ENCODE measurements around the gene MPP2.
"Not testable (repeated sequence)": the region's sequence is repeated elsewhere in the genome, so short reads cannot be mapped to it uniquely, and the experiment has no call there.

Gene MPP2

DNA sequence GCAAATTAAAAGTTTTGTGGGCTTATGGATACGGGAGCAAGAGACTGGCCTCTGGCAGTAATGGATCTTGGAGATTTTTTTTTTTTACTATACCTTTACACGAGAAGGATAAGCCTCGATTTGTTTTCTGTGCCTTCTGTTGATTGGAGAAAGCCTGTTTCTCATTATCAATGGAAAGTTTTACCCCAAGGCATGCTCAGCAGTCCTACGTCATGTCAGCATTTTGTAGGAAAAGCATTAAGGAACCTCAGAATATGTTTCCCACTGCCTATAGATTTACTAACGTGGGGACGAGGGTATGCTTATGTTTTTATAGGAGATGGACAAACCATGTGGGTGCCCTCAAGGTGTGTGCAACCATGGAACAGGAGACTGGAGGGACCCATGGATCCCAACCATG lies 33.5 kb downstream of the MPP2 start:
- no peak for DNase-seq
- Histone ChIP-seq H3K36me3 (no peaks in the 10 kb centered on the region; the same call in 1 of the 2 replicates), H3K27ac (no peak overlapping the region), H3K27me3 (ENCODE audit: insufficient read depth, low read depth, severe bottlenecking) (no peaks in the 10 kb centered on the region), H3K9me3 (ENCODE audit: severe bottlenecking) (no peaks in the 10 kb centered on the region), H3K4me3 (ENCODE audit: low read depth, low read length) (no peak overlapping the region)
- TF ChIP-seq, protein P1, sequence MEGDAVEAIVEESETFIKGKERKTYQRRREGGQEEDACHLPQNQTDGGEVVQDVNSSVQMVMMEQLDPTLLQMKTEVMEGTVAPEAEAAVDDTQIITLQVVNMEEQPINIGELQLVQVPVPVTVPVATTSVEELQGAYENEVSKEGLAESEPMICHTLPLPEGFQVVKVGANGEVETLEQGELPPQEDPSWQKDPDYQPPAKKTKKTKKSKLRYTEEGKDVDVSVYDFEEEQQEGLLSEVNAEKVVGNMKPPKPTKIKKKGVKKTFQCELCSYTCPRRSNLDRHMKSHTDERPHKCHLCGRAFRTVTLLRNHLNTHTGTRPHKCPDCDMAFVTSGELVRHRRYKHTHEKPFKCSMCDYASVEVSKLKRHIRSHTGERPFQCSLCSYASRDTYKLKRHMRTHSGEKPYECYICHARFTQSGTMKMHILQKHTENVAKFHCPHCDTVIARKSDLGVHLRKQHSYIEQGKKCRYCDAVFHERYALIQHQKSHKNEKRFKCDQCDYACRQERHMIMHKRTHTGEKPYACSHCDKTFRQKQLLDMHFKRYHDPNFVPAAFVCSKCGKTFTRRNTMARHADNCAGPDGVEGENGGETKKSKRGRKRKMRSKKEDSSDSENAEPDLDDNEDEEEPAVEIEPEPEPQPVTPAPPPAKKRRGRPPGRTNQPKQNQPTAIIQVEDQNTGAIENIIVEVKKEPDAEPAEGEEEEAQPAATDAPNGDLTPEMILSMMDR (IDR thresholded peaks at IDR 0.05; ENCODE audit: low read depth, low read length), result no peak

DNA sequence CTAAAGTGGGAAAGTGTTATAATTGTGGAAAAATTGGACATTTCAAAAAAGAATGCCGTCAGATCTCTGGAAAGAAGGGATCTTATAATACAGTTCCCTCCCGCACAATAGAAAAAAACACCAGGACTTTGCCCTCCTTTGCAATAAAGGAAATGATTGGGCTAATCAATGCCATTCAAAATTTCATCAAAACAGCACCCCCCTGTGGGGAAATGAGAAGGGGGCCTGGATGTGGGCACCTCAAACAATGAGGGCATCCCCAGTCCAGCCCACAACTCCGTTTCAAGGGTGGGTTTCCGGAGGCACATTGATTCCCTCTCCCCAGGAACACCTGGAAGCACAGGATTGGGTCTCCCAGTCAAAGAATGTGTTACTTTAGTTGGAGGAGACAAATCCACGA lies 34.2 kb downstream of the MPP2 start:
- Histone ChIP-seq H3K27ac (no peak overlapping the region), H3K27me3 (ENCODE audit: insufficient read depth, low read depth, severe bottlenecking) (no peaks in the 10 kb centered on the region), H3K36me3 (no peaks in the 10 kb centered on the region; the same call in 1 of the 2 replicates), H3K4me3 (ENCODE audit: low read depth, low read length) (no peak overlapping the region), H3K9me3 (ENCODE audit: severe bottlenecking) (peaks cover 2% of the 10 kb centered on the region)
- TF ChIP-seq, protein P1 (IDR thresholded peaks at IDR 0.05; ENCODE audit: low read depth, low read length), result peak; percentile 37; the same call in 1 of the 2 replicates
- no peak for DNase-seq

DNA sequence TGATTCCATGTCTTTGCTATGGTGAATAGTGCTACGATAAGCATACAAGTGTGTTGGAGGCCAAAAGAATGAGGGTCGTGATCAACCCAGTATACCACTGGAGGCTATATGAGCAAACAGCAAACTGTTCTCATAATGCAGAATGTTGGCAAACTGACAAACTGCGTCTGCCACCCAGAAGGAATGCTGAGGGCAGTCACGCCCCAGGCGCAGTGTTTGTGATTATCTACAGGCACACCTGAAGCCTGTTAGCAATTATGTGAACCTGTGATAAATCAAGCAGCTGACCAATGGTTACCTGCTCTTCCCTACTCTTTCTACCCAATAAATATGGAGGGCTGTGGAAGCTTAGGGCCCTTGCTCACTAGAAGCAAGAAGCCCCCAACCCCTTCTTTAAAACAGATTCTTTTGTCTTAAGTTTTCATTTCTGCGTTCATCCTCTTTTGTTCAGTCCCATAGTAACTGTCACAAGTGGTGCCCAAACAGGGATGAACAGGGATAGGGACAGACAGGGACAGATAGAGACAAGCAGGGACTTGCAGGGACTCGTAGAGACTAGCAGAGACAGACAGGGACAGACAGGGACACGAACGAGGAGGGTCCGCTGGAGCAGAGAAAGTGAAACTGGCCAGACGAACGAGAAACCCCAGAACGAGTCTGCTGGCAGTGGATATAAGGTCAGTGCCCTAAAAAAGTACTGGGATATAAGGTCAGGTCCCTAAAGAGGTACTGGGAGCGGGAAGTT lies 35.2 kb downstream of the MPP2 start:
- TF ChIP-seq, protein P1 (IDR thresholded peaks at IDR 0.05; ENCODE audit: low read depth, low read length), result no peak
- no peaks in the 10 kb centered on the region for H3K27me3 ChIP-seq (ENCODE audit: insufficient read depth, low read depth, severe bottlenecking)
- H3K9me3 ChIP-seq (ENCODE audit: severe bottlenecking), result peaks cover 2% of the 10 kb centered on the region
- no peaks in the 10 kb centered on the region; the same call in 1 of the 2 replicates for H3K36me3 ChIP-seq
- H3K27ac ChIP-seq, result peak overlapping the region; percentile 25
- peak; percentile 58 for DNase-seq
- peak overlapping the region; percentile 21 for H3K4me3 ChIP-seq (ENCODE audit: low read depth, low read length)

DNA sequence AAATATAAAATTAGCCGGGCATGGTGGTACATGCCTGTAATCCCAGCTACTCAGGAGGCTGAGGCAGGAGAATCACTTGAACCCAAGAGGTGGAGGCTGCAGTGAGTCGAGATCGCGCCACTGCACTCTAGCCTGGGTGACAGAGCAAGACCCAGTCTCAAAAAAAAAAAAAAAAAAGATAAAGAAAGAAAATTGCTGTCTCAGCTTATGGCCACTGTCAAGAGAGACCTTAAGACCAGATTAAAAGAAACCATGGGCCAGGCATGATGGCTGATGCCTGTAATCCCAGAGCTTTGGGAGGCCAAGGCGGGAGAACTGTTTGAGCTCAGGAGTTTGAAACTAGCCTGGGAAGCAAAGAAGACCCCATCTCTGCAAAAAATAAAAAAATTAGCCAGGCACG lies 38.3 kb downstream of the MPP2 start:
- H3K27ac ChIP-seq; DNase-seq; H3K4me3 ChIP-seq (ENCODE audit: low read depth, low read length); H3K36me3 ChIP-seq; H3K9me3 ChIP-seq (ENCODE audit: severe bottlenecking); H3K27me3 ChIP-seq (ENCODE audit: insufficient read depth, low read depth, severe bottlenecking): not testable (repeated sequence)

DNA sequence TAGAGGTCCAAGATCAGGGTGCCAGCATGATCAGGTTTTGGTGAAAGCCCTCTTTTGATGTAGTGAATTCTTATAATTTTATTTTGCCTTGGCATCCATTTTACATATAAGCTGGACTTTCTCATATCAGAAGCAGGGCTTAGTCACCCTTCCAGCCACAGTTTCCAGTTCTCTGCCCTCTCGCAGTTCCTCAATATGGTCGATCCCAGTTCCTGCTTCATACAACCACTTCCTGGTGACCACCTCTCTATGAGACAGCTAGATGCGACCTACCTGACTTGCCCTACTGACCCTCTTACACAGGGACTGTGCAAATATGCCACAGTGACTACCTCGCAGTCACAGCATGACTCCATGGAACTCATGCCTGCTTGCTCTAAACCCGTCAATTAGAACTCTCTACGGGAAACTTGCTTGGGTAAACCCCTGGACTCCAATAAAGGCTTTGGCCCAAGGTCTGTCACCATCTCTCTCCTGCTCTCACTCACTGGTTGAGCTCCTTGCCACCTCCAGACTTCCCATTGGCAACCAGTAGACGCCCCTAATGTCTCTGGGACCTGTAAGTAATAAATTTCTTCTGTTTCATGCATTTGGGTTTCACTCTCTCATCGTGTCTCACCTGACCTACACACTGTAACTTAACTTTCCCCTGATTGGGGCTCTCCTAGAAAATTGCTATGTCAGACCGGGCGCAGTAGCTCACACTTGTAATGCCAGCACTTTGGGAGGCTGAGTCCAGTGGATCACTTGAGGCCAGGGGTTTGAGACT lies 38.9 kb downstream of the MPP2 start:
- TF ChIP-seq, protein P1 (IDR thresholded peaks at IDR 0.05; ENCODE audit: low read depth, low read length), result no peak
- peaks cover 2% of the 10 kb centered on the region for H3K9me3 ChIP-seq (ENCODE audit: severe bottlenecking)
- H3K4me3 ChIP-seq (ENCODE audit: low read depth, low read length), result no peak overlapping the region
- H3K36me3 ChIP-seq, result no peaks in the 10 kb centered on the region
- DNase-seq, result no peak
- no peaks in the 10 kb centered on the region for H3K27me3 ChIP-seq (ENCODE audit: insufficient read depth, low read depth, severe bottlenecking)
- no peak overlapping the region for H3K27ac ChIP-seq

DNA sequence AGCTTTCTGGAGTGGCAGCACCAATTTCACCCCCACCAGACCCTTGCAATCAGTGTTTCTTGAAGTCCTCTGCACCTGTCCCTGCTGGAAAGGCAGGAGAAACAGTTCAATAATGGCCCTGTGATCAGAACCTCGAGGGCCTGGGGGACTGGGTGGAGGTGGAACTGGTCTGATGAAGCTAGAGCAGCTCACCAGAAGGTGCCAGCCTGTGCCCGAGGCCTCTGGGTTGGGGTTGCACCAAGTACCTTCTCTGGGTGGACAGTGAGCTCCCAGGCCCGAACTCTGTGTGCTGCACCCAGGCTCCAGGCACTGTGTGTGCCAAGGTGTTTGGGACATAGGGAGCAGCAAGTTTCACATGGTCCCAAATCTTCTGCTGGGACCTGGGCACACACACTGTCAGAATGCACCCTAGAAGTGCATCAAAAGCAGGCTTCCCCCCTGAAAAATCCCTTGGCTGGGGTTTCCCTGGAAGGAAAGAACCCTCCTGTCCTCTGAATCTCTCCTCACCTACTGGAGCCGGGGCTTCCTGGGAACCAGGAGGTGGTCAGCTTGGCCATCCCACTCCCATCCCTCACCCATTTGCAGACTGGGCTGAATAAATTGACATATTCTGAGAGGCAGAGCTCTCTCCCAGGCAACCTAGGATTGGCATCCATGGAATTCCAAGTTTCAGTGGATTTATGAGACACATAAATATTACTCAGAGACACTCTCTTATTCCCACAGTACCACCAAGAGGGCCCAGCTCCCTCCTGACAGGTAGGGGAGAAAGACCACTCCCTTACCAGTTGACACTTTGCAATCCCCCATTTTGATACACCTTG lies 43.0 kb downstream of the MPP2 start:
- Histone ChIP-seq H3K36me3 (no peaks in the 10 kb centered on the region), H3K4me3 (ENCODE audit: low read depth, low read length) (no peak overlapping the region), H3K27me3 (ENCODE audit: insufficient read depth, low read depth, severe bottlenecking) (no peaks in the 10 kb centered on the region), H3K27ac (no peak overlapping the region), H3K9me3 (ENCODE audit: severe bottlenecking) (peaks cover 2% of the 10 kb centered on the region)
- no peak for DNase-seq
- TF ChIP-seq, protein P1 (IDR thresholded peaks at IDR 0.05; ENCODE audit: low read depth, low read length), result no peak

Measured in WERI-Rb-1 (cell line).